Uterus (tissue), 2 donors: ENCODE measurements around the gene HLA-DRA.

Source experiments
- CTCF ChIP-seq, 4 experiments: fragments of 200-600 bp in 2 of 4; fragments of 450-650 bp in 2 of 4; sonication (generic) in 2 of 4; IDR thresholded peaks; one replicate each; pipeline ENCODE4 v1.5.1; 2016 to 2019; ENCODE audit warnings: antibody characterized with exemption in 4 of 4, mild to moderate bottlenecking in 2 of 4, moderate library complexity in 1 of 4
- POLR2A ChIP-seq, 2 donors: fragments of 450-650 bp; IDR thresholded peaks; one replicate each; pipeline ENCODE4 v1.6.1; 2016; ENCODE audit warnings: antibody characterized with exemption in 2 of 2, mild to moderate bottlenecking in 1 of 2, moderate library complexity in 1 of 2

GRCh38 chr6:32402812-32403211 is 36.9 kb upstream of the HLA-DRA start:
- TF ChIP-seq CTCF (IDR thresholded peaks at IDR 0.05) (no peak), POLR2A (IDR thresholded peaks at IDR 0.05) (no peak)
